Body of pancreas (tissue), 4 donors: ENCODE data around the gene MIOS. TPM values are rescaled to one million over a fixed set of nuclear protein-coding genes. Genes with fewer than 3 reads are reported as not detected.

Source experiments
- ATAC-seq: fragments of 150-250 bp; one replicate; pipeline ENCODE4 v1.9.1; 2016
- DNase-seq, 4 donors: peaks; one replicate each; pipeline ENCODE4 v3.0.0-alpha.2; 2019
- H3K27ac ChIP-seq, 4 donors: fragments of 200-600 bp; sonication (generic); 1 replicate in 3 of 4; 2 replicates in 1 of 4; pipeline versions ENCODE4 v1.5.1 to v1.6.1; 2016 to 2019; ENCODE audit warnings: mild to moderate bottlenecking in 1 of 4, mixed read lengths in 1 of 4, moderate library complexity in 1 of 4
- H3K27me3 ChIP-seq, 2 donors: fragments of 200-600 bp; sonication (generic); one replicate each; pipeline ENCODE4 v1.6.0; 2016; ENCODE audit warnings: mild to moderate bottlenecking in 1 of 2
- H3K36me3 ChIP-seq, 2 donors: fragments of 200-600 bp; sonication (generic); replicated peaks in 1 of 2; 2 replicates each; pipeline ENCODE4 v1.5.1; 2016; ENCODE audit warnings: low read depth in 2 of 2; ENCODE audit not compliant: insufficient read depth in 1 of 2
- H3K4me1 ChIP-seq: fragments of 200-600 bp; sonication (generic); one replicate; pipeline ENCODE4 v1.6.0; 2016
- H3K4me3 ChIP-seq, 2 donors: fragments of 200-600 bp; sonication (generic); 1 replicate in 1 of 2; 2 replicates in 1 of 2; pipeline ENCODE4 v1.5.1; 2016 to 2019
- H3K9me3 ChIP-seq, 3 donors: fragments of 200-600 bp; sonication (generic); 1 replicate in 2 of 3; 2 replicates in 1 of 3; pipeline ENCODE4 v1.5.1; 2016
- CTCF ChIP-seq, 7 experiments: fragments of 450-650 bp in 4 of 7; fragments of 200-600 bp in 3 of 7; sonication (generic) in 3 of 7; IDR thresholded peaks; one replicate each; pipeline ENCODE4 v1.5.1; 2016 to 2019; ENCODE audit warnings: antibody characterized with exemption in 7 of 7
- POLR2A ChIP-seq, 3 donors: fragments of 450-650 bp; IDR thresholded peaks; one replicate each; pipeline ENCODE4 v1.6.1; 2016; ENCODE audit warnings: antibody characterized with exemption in 3 of 3, mild to moderate bottlenecking in 2 of 3
- WGBS, 2 donors: methylation state at CpG; one replicate each; pipeline ENCODE4 v1.1.5; 2017; 5-methylcytosine and 5-hydroxymethylcytosine counted together
- intact Hi-C: fragments of 100-400 bp; cut with DNase I; formaldehyde crosslinking; loops from one replicate; pipeline ENCODE4 v1.15.1; 2023
- total RNA-seq, 2 donors: library from RNA; depleted of rRNA; stranded (reverse); fragments of >200 nt; gene quantifications; one replicate each; pipeline ENCODE4 v1.1.0, GENCODE V29; 2016

The MIOS gene
- total RNA-seq, 2 donors from 2014 or later: 42.5 to 44.6 TPM

- TF ChIP-seq POLR2A (IDR thresholded peaks at IDR 0.05) (no peak), CTCF (IDR thresholded peaks at IDR 0.05) (no peak)
- no peaks in the 10 kb centered on the region for H3K36me3 ChIP-seq
- ATAC-seq (no peak), DNase-seq (no peak)
- 76 to 78% methylated on average over 3 of the region's 3 CpGs for WGBS, 2 donors
- H3K27me3 ChIP-seq: no peaks in the 10 kb centered on the region
- no peaks in the 10 kb centered on the region for H3K4me1 ChIP-seq
- H3K27ac ChIP-seq: no peak overlapping the region
- H3K9me3 ChIP-seq: no peaks in the 10 kb centered on the region
- intact Hi-C loops: no loop called here
- no peak overlapping the region for H3K4me3 ChIP-seq
These were observed 45.4 kb upstream of the MIOS start for GRCh38 chr7:7521259-7521658.

- DNase-seq (no peak), ATAC-seq (no peak)
- Histone ChIP-seq H3K27me3 (no peaks in the 10 kb centered on the region), H3K36me3 (no peaks in the 10 kb centered on the region), H3K4me3 (no peak overlapping the region), H3K9me3 (no peaks in the 10 kb centered on the region), H3K4me1 (no peaks in the 10 kb centered on the region), H3K27ac (no peak overlapping the region)
- TF ChIP-seq CTCF (IDR thresholded peaks at IDR 0.05) (no peak), POLR2A (IDR thresholded peaks at IDR 0.05) (no peak)
- intact Hi-C loops: no loop called here
- 87 to 90% methylated on average over 3 of the region's 3 CpGs for WGBS, 2 donors
These were observed 44.3 kb upstream of the MIOS start for GRCh38 chr7:7522421-7522820.

GRCh38 chr7:7524121-7524520 lies 42.6 kb upstream of the MIOS start:
- no peak overlapping the region for H3K4me3 ChIP-seq
- intact Hi-C loops: no loop called here
- 69 to 76% methylated on average over 3 of the region's 3 CpGs for WGBS, 2 donors

GRCh38 chr7:7526006-7526405 lies 40.7 kb upstream of the MIOS start:
- DNase-seq (no peak), ATAC-seq (no peak)
- Histone ChIP-seq H3K9me3 (no peaks in the 10 kb centered on the region), H3K4me1 (no peaks in the 10 kb centered on the region), H3K36me3 (no peaks in the 10 kb centered on the region), H3K27me3 (no peaks in the 10 kb centered on the region), H3K27ac (no peak overlapping the region), H3K4me3 (no peak overlapping the region)
- intact Hi-C loops: no loop called here
- 90 to 94% methylated on average over 2 of the region's 2 CpGs for WGBS, 2 donors
- no peak for TF ChIP-seq CTCF (IDR thresholded peaks at IDR 0.05)
- no peak for TF ChIP-seq POLR2A (IDR thresholded peaks at IDR 0.05)

More at GRCh38 chr7:7524121-7524520, 42.6 kb upstream of the MIOS start:
- Histone ChIP-seq H3K9me3 (no peaks in the 10 kb centered on the region), H3K27me3 (no peaks in the 10 kb centered on the region), H3K27ac (no peak overlapping the region), H3K36me3 (no peaks in the 10 kb centered on the region), H3K4me1 (no peaks in the 10 kb centered on the region)
- ATAC-seq (no peak), DNase-seq (no peak)
- no peak for TF ChIP-seq CTCF (IDR thresholded peaks at IDR 0.05)
- no peak for TF ChIP-seq POLR2A (IDR thresholded peaks at IDR 0.05)

- WGBS, 2 donors: 91 to 100% methylated on average over 3 of the region's 3 CpGs
- Histone ChIP-seq H3K9me3 (no peaks in the 10 kb centered on the region), H3K4me1 (no peaks in the 10 kb centered on the region), H3K27ac (no peak overlapping the region), H3K36me3 (no peaks in the 10 kb centered on the region), H3K27me3 (no peaks in the 10 kb centered on the region), H3K4me3 (no peak overlapping the region)
- intact Hi-C loops: no loop called here
- ATAC-seq: no peak
- DNase-seq: no peak
- TF ChIP-seq CTCF (IDR thresholded peaks at IDR 0.05): no peak
- TF ChIP-seq POLR2A (IDR thresholded peaks at IDR 0.05): no peak
These were observed 39.6 kb upstream of the MIOS start for GRCh38 chr7:7527047-7527446.
